HepG2 (cell line): ENCODE measurements around the gene MMP25. TPM values are rescaled to one million over a fixed set of nuclear protein-coding genes. Genes with fewer than 3 reads are reported as not detected.
A peak's percentile ranks its signal among the peaks of the same experiment; 100 is the strongest.

Experiments
- FOSL2 ChIP-seq: sonication (generic); formaldehyde crosslinking; IDR thresholded peaks from 2 replicates; pipeline ENCODE4 v1.4.0; 2020; ENCODE audit warnings: missing genetic modification reagents
- HNRNPL ChIP-seq: fragments of 200-400 bp; formaldehyde crosslinking; IDR thresholded peaks from 2 replicates; pipeline ENCODE4 v1.6.1; 2017; ENCODE audit warnings: mild to moderate bottlenecking, low read depth, low read length
- IRX3 ChIP-seq: sonication (generic); formaldehyde crosslinking; IDR thresholded peaks from 2 replicates; pipeline ENCODE4 v1.8.1; 2023; ENCODE audit warnings: mild to moderate bottlenecking, low read depth, missing genetic modification reagents, borderline replicate concordance
- KAT2B ChIP-seq: fragments of 150-350 bp; IDR thresholded peaks from 2 replicates; pipeline ENCODE4 v1.6.1; 2014; ENCODE audit warnings: low read depth, low read length, borderline replicate concordance
- NAIF1 ChIP-seq: sonication (generic); formaldehyde crosslinking; IDR thresholded peaks from 2 replicates; pipeline ENCODE4 v1.5.0; 2020; ENCODE audit warnings: mild to moderate bottlenecking, missing genetic modification reagents, borderline replicate concordance
- NPAS2 ChIP-seq: sonication (generic); formaldehyde crosslinking; IDR thresholded peaks from 2 replicates; pipeline ENCODE4 v1.8.0; 2022; ENCODE audit warnings: mild to moderate bottlenecking, missing genetic modification reagents, borderline replicate concordance
- PITX1 ChIP-seq: sonication (generic); formaldehyde crosslinking; IDR thresholded peaks from 2 replicates; pipeline ENCODE4 v1.5.1; 2020; ENCODE audit warnings: mild to moderate bottlenecking, missing genetic modification reagents
- SATB2 ChIP-seq: sonication (generic); formaldehyde crosslinking; IDR thresholded peaks from 2 replicates; pipeline ENCODE4 v1.5.0; 2020; ENCODE audit warnings: missing genetic modification reagents
- SNRNP70 ChIP-seq: fragments of 200-400 bp; formaldehyde crosslinking; IDR thresholded peaks from 2 replicates; pipeline ENCODE4 v1.6.1; 2017; ENCODE audit warnings: mild to moderate bottlenecking, low read depth, low read length, moderate library complexity
- TARDBP ChIP-seq: sonication (generic); formaldehyde crosslinking; IDR thresholded peaks from 2 replicates; pipeline ENCODE4 v1.8.0; 2022; ENCODE audit warnings: mild to moderate bottlenecking, missing genetic modification reagents
- ZMYM4 ChIP-seq: sonication (generic); formaldehyde crosslinking; IDR thresholded peaks from 2 replicates; pipeline ENCODE4 v1.8.1; 2023; ENCODE audit warnings: mild to moderate bottlenecking, missing genetic modification reagents
- ZNF136 ChIP-seq: sonication (generic); formaldehyde crosslinking; IDR thresholded peaks from 2 replicates; pipeline ENCODE4 v1.8.1; 2022; ENCODE audit warnings: low read depth, mild to moderate bottlenecking, moderate library complexity, missing genetic modification reagents
- ZNF20 ChIP-seq: sonication (generic); formaldehyde crosslinking; IDR thresholded peaks from 2 replicates; pipeline ENCODE4 v1.4.0; 2020; ENCODE audit warnings: mild to moderate bottlenecking, moderate library complexity, missing genetic modification reagents
- ZNF224 ChIP-seq: sonication (generic); formaldehyde crosslinking; IDR thresholded peaks from 2 replicates; pipeline ENCODE4 v1.5.0; 2020; ENCODE audit warnings: mild to moderate bottlenecking, missing genetic modification reagents
- ZNF484 ChIP-seq: sonication (generic); formaldehyde crosslinking; IDR thresholded peaks from 2 replicates; pipeline ENCODE4 v1.5.1; 2020; ENCODE audit warnings: mild to moderate bottlenecking, low read depth, missing genetic modification reagents, borderline replicate concordance
- ZNF710 ChIP-seq: sonication (generic); formaldehyde crosslinking; IDR thresholded peaks from 2 replicates; pipeline ENCODE4 v1.5.0; 2020; ENCODE audit warnings: mild to moderate bottlenecking, missing genetic modification reagents, borderline replicate concordance
- ZNF839 ChIP-seq: sonication (generic); formaldehyde crosslinking; IDR thresholded peaks from 2 replicates; pipeline ENCODE4 v1.4.0; 2020; ENCODE audit warnings: missing genetic modification reagents, mild to moderate bottlenecking, borderline replicate concordance
- ZSCAN5A ChIP-seq: sonication (generic); formaldehyde crosslinking; IDR thresholded peaks from 2 replicates; pipeline ENCODE4 v1.8.0; 2022; ENCODE audit warnings: mild to moderate bottlenecking, missing genetic modification reagents, borderline replicate concordance
- polyA plus RNA-seq, 8 experiments: library from polyadenylated mRNA; depleted of rRNA in 3 of 8; stranded (reverse) in 7 of 8; unstranded in 1 of 8; fragments of >200 nt; fragmentation: Illumina TruSeq in 4 of 8; extraction: Trizol in 4 of 8; gene quantifications; 2 replicates each; pipeline versions ENCODE4 v1.2.1 to v1.2.3, GENCODE V29; 2011 to 2016; ENCODE audit warnings: low read depth in 4 of 8, missing spikeins in 1 of 8, mixed read lengths in 1 of 8; ENCODE audit not compliant: insufficient read depth in 1 of 8
- total RNA-seq, 5 experiments: library from RNA; depleted of rRNA; stranded (reverse); fragments of >200 nt; fragmentation: Illumina TruSeq; extraction: Trizol; gene quantifications; 2 replicates each; pipeline ENCODE4 v1.2.3, GENCODE V29; 2016; ENCODE audit warnings: low read depth in 1 of 5
- TF ChIP-seq, protein P1 (sequence below): sonication (generic); formaldehyde crosslinking; IDR thresholded peaks from 2 replicates; pipeline ENCODE4 v1.4.0; 2020; ENCODE audit warnings: low read depth, mild to moderate bottlenecking, missing genetic modification reagents
- TF ChIP-seq, protein P2 (sequence below): sonication (generic); formaldehyde crosslinking; IDR thresholded peaks from 2 replicates; pipeline ENCODE4 v1.8.1; 2023; ENCODE audit warnings: mild to moderate bottlenecking, inconsistent platforms, moderate library complexity, missing genetic modification reagents, borderline replicate concordance
- TF ChIP-seq, protein P3 (sequence below): sonication (generic); formaldehyde crosslinking; IDR thresholded peaks from 2 replicates; pipeline ENCODE4 v1.8.0; 2022; ENCODE audit warnings: missing genetic modification reagents, mild to moderate bottlenecking, moderate library complexity, borderline replicate concordance

Gene MMP25
- total and polyA plus RNA-seq, 2 of the 13 experiments (the other 11 are each of a cell fraction or from before 2014, with no cell fraction given) = 0.04 to 0.08 TPM

- TF ChIP-seq, protein P1, sequence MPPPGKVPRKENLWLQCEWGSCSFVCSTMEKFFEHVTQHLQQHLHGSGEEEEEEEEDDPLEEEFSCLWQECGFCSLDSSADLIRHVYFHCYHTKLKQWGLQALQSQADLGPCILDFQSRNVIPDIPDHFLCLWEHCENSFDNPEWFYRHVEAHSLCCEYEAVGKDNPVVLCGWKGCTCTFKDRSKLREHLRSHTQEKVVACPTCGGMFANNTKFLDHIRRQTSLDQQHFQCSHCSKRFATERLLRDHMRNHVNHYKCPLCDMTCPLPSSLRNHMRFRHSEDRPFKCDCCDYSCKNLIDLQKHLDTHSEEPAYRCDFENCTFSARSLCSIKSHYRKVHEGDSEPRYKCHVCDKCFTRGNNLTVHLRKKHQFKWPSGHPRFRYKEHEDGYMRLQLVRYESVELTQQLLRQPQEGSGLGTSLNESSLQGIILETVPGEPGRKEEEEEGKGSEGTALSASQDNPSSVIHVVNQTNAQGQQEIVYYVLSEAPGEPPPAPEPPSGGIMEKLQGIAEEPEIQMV (CRISPR knock-in tag) = no peak
- TF ChIP-seq KAT2B (no peak), ZNF136 (CRISPR knock-in tag) (no peak), ZNF839 (CRISPR knock-in tag) (no peak), NAIF1 (CRISPR knock-in tag) (no peak), ZMYM4 (CRISPR knock-in tag) (no peak; the same call in 1 of the 2 replicates), HNRNPL (0 out of 2 replicates have a peak, but pooled peaks have one; percentile 8), IRX3 (CRISPR knock-in tag) (no peak), ZNF224 (no peak), TARDBP (CRISPR knock-in tag) (no peak; the same call in 1 of the 2 replicates), SNRNP70 (no peak), ZNF710 (no peak), ZSCAN5A (no peak), SATB2 (CRISPR knock-in tag) (no peak), FOSL2 (peak; percentile 8; the same call in 1 of the 2 replicates), PITX1 (CRISPR knock-in tag) (no peak), ZNF484 (no peak), ZNF20 (CRISPR knock-in tag) (no peak), NPAS2 (CRISPR knock-in tag) (no peak)
- TF ChIP-seq, protein P2, sequence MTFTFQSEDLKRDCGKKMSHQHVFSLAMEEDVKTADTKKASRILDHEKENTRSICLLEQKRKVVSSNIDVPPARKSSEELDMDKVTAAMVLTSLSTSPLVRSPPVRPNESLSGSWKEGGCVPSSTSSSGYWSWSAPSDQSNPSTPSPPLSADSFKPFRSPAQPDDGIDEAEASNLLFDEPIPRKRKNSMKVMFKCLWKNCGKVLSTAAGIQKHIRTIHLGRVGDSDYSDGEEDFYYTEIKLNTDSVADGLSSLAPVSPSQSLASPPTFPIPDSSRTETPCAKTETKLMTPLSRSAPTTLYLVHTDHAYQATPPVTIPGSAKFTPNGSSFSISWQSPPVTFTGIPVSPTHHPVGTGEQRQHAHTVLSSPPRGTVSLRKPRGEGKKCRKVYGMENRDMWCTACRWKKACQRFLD (CRISPR knock-in tag) = no peak
- TF ChIP-seq, protein P3, sequence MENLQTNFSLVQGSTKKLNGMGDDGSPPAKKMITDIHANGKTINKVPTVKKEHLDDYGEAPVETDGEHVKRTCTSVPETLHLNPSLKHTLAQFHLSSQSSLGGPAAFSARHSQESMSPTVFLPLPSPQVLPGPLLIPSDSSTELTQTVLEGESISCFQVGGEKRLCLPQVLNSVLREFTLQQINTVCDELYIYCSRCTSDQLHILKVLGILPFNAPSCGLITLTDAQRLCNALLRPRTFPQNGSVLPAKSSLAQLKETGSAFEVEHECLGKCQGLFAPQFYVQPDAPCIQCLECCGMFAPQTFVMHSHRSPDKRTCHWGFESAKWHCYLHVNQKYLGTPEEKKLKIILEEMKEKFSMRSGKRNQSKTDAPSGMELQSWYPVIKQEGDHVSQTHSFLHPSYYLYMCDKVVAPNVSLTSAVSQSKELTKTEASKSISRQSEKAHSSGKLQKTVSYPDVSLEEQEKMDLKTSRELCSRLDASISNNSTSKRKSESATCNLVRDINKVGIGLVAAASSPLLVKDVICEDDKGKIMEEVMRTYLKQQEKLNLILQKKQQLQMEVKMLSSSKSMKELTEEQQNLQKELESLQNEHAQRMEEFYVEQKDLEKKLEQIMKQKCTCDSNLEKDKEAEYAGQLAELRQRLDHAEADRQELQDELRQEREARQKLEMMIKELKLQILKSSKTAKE (CRISPR knock-in tag) = peak; percentile 30; the same call in 1 of the 2 replicates
These were observed 40.4 kb downstream of the MMP25 start (continued) for GRCh38 chr16:3086596-3087242.
